ENCODE data around the gene SNN. TPM values are rescaled to one million over a fixed set of nuclear protein-coding genes. Genes with fewer than 3 reads are reported as not detected.

SNN gene
- total and polyA plus RNA-seq, 12 donors, result 10.1 to 61.4 (median 35.9) TPM

DNA sequence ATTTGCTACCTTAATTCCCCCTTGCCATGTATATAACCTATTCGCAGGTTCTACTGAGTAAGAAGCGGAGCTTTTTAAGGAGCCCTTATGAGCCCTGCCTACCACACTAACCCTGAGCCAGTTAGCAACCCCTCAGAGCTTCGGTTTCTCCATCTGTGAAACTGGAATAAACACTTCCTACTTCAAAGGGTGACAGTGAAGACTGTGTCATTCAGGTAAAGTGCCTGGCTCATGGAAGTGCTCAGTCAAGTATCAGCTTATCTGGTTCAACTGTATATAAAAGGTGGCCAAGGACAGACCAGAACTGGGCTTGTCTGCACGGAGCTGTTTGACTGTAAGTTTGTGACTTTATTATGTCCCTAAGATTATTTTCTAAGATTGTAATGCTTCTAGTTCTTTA lies 43.4 kb downstream of the SNN start:
- TF ChIP-seq, protein P1, sequence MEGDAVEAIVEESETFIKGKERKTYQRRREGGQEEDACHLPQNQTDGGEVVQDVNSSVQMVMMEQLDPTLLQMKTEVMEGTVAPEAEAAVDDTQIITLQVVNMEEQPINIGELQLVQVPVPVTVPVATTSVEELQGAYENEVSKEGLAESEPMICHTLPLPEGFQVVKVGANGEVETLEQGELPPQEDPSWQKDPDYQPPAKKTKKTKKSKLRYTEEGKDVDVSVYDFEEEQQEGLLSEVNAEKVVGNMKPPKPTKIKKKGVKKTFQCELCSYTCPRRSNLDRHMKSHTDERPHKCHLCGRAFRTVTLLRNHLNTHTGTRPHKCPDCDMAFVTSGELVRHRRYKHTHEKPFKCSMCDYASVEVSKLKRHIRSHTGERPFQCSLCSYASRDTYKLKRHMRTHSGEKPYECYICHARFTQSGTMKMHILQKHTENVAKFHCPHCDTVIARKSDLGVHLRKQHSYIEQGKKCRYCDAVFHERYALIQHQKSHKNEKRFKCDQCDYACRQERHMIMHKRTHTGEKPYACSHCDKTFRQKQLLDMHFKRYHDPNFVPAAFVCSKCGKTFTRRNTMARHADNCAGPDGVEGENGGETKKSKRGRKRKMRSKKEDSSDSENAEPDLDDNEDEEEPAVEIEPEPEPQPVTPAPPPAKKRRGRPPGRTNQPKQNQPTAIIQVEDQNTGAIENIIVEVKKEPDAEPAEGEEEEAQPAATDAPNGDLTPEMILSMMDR (IDR thresholded peaks at IDR 0.05), result no peak
- WGBS, 2 donors, result 78 to 84% methylated on average over 4 of the region's 4 CpGs
- Histone ChIP-seq H3K4me1 (peaks cover 3 to 38% (median 10%) of the 10 kb centered on the region in 9 donors), H3K4me3 (no peak overlapping the region), H3K36me3 (peaks cover 0 to 86% (median 20%) of the 10 kb centered on the region in 9 donors), H3K27ac (peak overlapping the region in 1 of 10 donors; percentile 19), H3K9me3 (no peaks in the 10 kb centered on the region), H3K27me3 (no peaks in the 10 kb centered on the region)
- DNase-seq (no peak), ATAC-seq (peak in 2 of 8 donors; percentile 51 to 58)
- intact Hi-C loops (cut with DNase I), result loop anchor here (2.0 to 10.0 kb wide), 12 partner anchors 47 to 747 kb away; partner anchors contain the start of gene SNN (in 1 of the 10)

DNA sequence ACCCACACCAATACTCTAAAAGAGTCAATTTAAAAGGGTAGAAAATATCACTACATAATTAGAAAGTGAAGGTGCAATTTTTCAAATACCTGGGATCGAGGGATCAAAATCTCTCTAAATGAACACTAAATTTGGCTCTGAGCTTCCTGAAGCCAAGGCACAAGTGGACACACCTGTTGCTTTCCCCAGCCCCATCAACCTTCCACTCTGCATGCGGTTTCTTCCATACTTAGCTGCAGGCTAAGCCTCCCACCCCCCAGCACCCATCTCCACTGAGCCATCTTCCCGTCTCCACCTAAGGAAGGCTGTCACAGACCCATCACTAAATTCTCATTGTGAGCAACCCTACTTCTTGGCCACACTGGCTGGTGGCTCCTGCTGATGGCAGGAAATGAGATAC lies 43.9 kb downstream of the SNN start:
- intact Hi-C loops (cut with DNase I), result loop anchor here (2.0 to 10.0 kb wide), 12 partner anchors 47 to 747 kb away; partner anchors contain the start of gene SNN (in 1 of the 10)
- WGBS, 2 donors, result 95 to 98% methylated on average over 3 of the region's 3 CpGs
- ATAC-seq (no peak), DNase-seq (no peak)
- Histone ChIP-seq H3K9me3 (no peaks in the 10 kb centered on the region), H3K4me1 (peaks cover 0 to 34% (median 8%) of the 10 kb centered on the region in 9 donors), H3K27ac (no peak overlapping the region), H3K27me3 (no peaks in the 10 kb centered on the region), H3K36me3 (peaks cover 0 to 89% (median 20%) of the 10 kb centered on the region in 9 donors), H3K4me3 (no peak overlapping the region)
- TF ChIP-seq, protein P1 (IDR thresholded peaks at IDR 0.05), result no peak

DNA sequence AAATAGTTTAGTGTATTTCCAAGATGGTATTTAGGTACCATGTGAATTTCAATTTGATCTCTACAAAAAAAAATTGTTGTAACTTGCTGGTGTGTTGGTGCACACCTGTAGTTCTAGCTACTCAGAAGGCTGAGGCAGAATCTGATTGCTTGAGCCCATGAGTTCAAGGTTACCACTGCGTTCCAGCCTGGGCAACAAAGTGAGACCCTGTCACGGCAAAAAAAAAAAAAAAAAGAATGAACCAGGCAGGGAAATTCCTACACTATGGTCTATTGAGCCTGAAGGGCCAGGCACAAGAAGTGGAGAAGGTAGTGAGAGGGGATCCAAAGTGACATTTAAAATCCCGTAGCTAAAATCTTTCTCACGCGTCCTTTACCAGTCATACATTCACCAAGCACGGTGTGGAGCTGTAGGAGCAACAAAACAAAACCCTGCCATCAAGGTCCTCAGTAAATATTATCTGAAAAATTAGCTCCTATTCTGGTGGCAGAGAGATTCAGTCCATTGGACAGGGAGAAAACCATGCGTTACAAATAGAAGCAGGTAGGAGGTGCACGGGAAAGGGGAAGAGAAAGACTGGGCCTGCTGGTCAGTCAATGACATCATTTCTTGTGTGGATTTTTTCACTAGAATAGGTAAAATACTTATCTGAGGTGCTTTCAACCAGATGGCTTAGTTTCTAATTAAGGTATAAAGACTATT lies 47.1 kb downstream of the SNN start:
- TF ChIP-seq, protein P1 (IDR thresholded peaks at IDR 0.05), result no peak
- no peaks in the 10 kb centered on the region for H3K27me3 ChIP-seq
- intact Hi-C loops (cut with DNase I), result loop anchor here in 8 of 10 donors (2.0 to 10.0 kb wide), 9 partner anchors 51 to 751 kb away; partner anchors contain the start of gene SNN (in 1 of the 8)
- peaks cover 0 to 28% (median 3%) of the 10 kb centered on the region in 9 donors for H3K4me1 ChIP-seq
- no peak overlapping the region for H3K27ac ChIP-seq
- no peak for DNase-seq
- WGBS, 2 donors, result 89 to 91% methylated on average over 8 of the region's 8 CpGs
- H3K9me3 ChIP-seq, result no peaks in the 10 kb centered on the region
- peaks cover 0 to 95% (median 18%) of the 10 kb centered on the region in 9 donors for H3K36me3 ChIP-seq
- ATAC-seq, result no peak
- H3K4me3 ChIP-seq, result no peak overlapping the region

DNA sequence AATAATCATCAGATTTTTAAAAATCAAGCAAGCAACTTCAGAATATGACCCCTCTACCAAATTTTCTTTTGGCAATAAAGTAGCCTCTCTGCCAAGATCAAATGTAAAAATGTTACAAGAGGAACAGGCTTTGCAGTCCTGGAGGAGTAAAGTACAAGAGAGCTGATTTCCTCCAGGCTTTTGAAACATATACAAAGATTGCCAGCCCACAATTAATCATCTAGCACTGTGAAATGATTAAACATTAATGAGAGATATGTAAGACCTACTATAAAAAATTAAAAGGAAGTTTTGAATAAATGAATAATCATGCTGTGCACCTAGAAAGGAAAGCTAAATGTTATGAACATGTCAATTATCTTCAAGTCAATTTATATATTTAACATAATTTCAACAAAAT lies 48.1 kb downstream of the SNN start:
- TF ChIP-seq, protein P1 (IDR thresholded peaks at IDR 0.05), result no peak
- H3K4me3 ChIP-seq, result no peak overlapping the region
- DNase-seq (no peak), ATAC-seq (no peak)
- peaks cover 0 to 28% (median 2%) of the 10 kb centered on the region in 9 donors for H3K4me1 ChIP-seq
- no peaks in the 10 kb centered on the region for H3K27me3 ChIP-seq
- H3K9me3 ChIP-seq, result no peaks in the 10 kb centered on the region
- H3K36me3 ChIP-seq, result peaks cover 0 to 95% (median 22%) of the 10 kb centered on the region in 9 donors
- H3K27ac ChIP-seq, result peak overlapping the region in 1 of 10 donors; percentile 44
- intact Hi-C loops (cut with DNase I), result loop anchor here in 8 of 10 donors (5.0 to 10.0 kb wide), 7 partner anchors 52 to 752 kb away; partner anchors contain the start of gene SNN (in 1 of the 8)
